Prostate gland (tissue), 2 donors: Measurements from ENCODE around the gene HMOX2. TPM values are rescaled to one million over a fixed set of nuclear protein-coding genes. Genes with fewer than 3 reads are reported as not detected.
A peak's percentile ranks its signal among the peaks of the same experiment; 100 is the strongest.

Experiments used
- DNase-seq: peaks from one replicate; pipeline ENCODE4 v3.0.0-alpha.2; 2019; ENCODE audit warnings: low spot score
- H3K27ac ChIP-seq, 2 donors: fragments of 200-600 bp; sonication (generic); 2 replicates each; pipeline ENCODE4 v1.5.1; 2017 to 2019
- H3K27me3 ChIP-seq: fragments of 200-600 bp; sonication (generic); replicated peaks from 2 replicates; pipeline ENCODE4 v1.5.1; 2019; ENCODE audit not compliant: insufficient read depth
- H3K36me3 ChIP-seq, 2 donors: fragments of 200-600 bp; sonication (generic); 1 replicate in 1 of 2; 2 replicates in 1 of 2; pipeline versions ENCODE4 v1.5.1 to v1.8.1; 2017 to 2019
- H3K4me1 ChIP-seq: fragments of 200-600 bp; sonication (generic); replicated peaks from 2 replicates; pipeline ENCODE4 v1.5.1; 2019
- H3K4me3 ChIP-seq, 2 donors: fragments of 200-600 bp; sonication (generic); 2 replicates each; pipeline ENCODE4 v1.5.1; 2017 to 2019
- H3K9me3 ChIP-seq: fragments of 200-600 bp; sonication (generic); 2 replicates; pipeline ENCODE4 v1.5.1; 2017
- CTCF ChIP-seq, 4 experiments: fragments of 200-600 bp in 2 of 4; fragments of 450-650 bp in 2 of 4; sonication (generic) in 2 of 4; IDR thresholded peaks; 1 replicate in 3 of 4; 2 replicates in 1 of 4; pipeline ENCODE4 v1.5.1; 2016 to 2019; ENCODE audit warnings: antibody characterized with exemption in 4 of 4, mild to moderate bottlenecking in 2 of 4, moderate library complexity in 2 of 4
- POLR2A ChIP-seq: fragments of 450-650 bp; IDR thresholded peaks from one replicate; pipeline ENCODE4 v1.6.1; 2016; ENCODE audit warnings: antibody characterized with exemption, mild to moderate bottlenecking
- POLR2AphosphoS5 ChIP-seq: sonication (generic); formaldehyde crosslinking; IDR thresholded peaks from one replicate; pipeline ENCODE4 v1.6.1; 2017; ENCODE audit warnings: antibody characterized with exemption
- WGBS: methylation state at CpG from one replicate; pipeline ENCODE4 v1.1.5; 2018; 5-methylcytosine and 5-hydroxymethylcytosine counted together
- intact Hi-C: fragments of 100-400 bp; cut with DNase I; formaldehyde crosslinking; loops from one replicate; pipeline ENCODE4 v1.14.2; 2022
- total RNA-seq, 2 donors: library from RNA; depleted of rRNA; stranded (reverse); fragments of >200 nt; gene quantifications; one replicate each; pipeline ENCODE4 v1.1.0, GENCODE V29; 2016

HMOX2 gene
- 10 to 100 TPM; 39.9 to 70.8 TPM for total RNA-seq

DNA sequence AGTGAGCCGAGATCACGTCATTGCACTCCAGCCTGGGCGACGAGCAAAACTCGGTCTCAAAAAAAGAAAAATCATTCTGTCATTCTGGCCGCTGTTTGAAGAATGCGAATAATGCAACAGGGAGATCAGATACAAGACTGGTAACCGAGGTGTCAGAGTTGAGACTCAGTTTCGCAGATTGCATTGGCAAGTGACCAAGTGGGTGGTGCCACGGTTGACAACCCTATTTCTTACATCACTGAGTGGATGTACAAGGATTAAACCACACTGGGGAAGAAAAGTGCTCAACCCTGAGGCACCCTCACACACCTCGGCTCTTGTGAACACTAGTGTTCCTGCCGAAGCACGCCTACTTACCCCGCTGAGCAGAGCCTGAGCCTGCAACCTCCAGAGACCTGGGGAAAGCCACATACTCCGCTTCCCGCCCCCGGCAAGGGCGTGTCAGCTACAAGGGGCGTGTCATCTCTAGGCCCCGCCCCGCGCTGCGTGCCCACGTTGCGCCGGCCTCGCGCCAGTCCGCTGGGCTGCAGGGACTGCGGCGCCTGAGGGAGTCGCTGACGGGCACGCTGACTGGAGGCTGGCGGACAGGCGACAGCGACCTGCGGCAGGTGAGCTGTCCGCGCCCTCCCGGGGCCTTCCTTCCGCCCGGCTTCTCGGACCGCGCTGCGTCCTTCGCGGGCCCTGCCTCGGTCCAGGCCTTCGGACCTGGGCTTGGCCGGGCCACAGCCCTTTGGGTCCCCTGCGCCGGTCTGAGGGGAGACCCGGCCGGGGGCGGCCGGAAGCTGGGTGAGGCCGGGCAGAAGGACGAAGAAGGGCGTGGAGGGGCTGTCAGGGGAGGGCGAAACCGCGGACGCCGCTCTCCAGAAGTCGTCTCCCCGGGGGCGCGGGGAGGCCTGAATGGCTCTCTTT is at the start of gene HMOX2:
TSS of gene HMOX2 (plus strand) at position 519 of the 909 bp plus-strand sequence. CDS start 29,127 bp downstream, outside the sequence.
- Histone ChIP-seq H3K36me3 (no peaks in the 10 kb centered on the region), H3K27ac (peak within 1 kb of the TSS; percentile 78 to 85), H3K27me3 (no peaks in the 10 kb centered on the region), H3K4me3 (peak within 1 kb of the TSS; percentile 76 to 81), H3K4me1 (no peaks in the 10 kb centered on the region), H3K9me3 (no peaks in the 10 kb centered on the region)
- intact Hi-C loops = no loop called here
- WGBS = 9% methylated on average over 70 of the region's 70 CpGs
- DNase-seq = peak; percentile 93
- TF ChIP-seq POLR2A (peak; percentile 97), POLR2AphosphoS5 (peak; percentile 96), CTCF (IDR thresholded peaks at IDR 0.05) (peak in 3 of 4 experiments; percentile 25 to 54 (median 48))

GRCh38 chr16:4426722-4427372 is 49.4 kb upstream of the HMOX2 start:
- H3K27me3 ChIP-seq = no peaks in the 10 kb centered on the region
- TF ChIP-seq CTCF (IDR thresholded peaks at IDR 0.05) (no peak), POLR2AphosphoS5 (no peak), POLR2A (no peak)
- H3K4me3 ChIP-seq = peak overlapping the region in 1 of 2 donors; percentile 95
- whole genome bisulfite sequencing = 93% methylated on average over 12 of the region's 12 CpGs
- H3K9me3 ChIP-seq = no peaks in the 10 kb centered on the region
- peaks cover 7% of the 10 kb centered on the region for H3K4me1 ChIP-seq
- intact Hi-C loops = no loop called here
- DNase-seq = no peak
- H3K36me3 ChIP-seq = no peaks in the 10 kb centered on the region
- no peak overlapping the region for H3K27ac ChIP-seq

DNA sequence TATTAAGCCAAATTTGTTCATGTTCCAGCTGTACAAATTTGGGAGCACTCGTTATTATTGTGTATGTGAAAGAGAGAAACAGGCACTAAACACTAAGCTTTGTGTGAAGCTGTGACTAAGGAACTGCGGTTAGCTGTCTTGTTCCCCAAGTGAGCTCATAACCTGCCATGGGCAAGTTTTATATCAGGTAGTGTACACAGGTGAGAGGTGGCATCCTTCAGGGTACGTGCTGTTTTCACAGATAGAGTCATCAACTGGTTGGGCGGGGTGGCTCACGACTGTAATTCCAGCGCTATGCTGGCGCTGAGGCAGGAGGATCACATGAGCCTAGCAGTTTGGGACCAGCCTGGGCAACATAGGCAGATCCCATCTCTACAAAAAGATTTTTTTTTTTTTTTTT is 47.7 kb upstream of the HMOX2 start:
- no peaks in the 10 kb centered on the region for H3K36me3 ChIP-seq
- no peak overlapping the region for H3K27ac ChIP-seq
- peaks cover 7% of the 10 kb centered on the region for H3K4me1 ChIP-seq
- no peak overlapping the region for H3K4me3 ChIP-seq
- intact Hi-C loops = no loop called here
- no peaks in the 10 kb centered on the region for H3K27me3 ChIP-seq
- WGBS = 88% methylated on average over 7 of the region's 7 CpGs
- DNase-seq = no peak
- TF ChIP-seq POLR2A = no peak
- no peak for TF ChIP-seq POLR2AphosphoS5
- no peak for TF ChIP-seq CTCF (IDR thresholded peaks at IDR 0.05)
- H3K9me3 ChIP-seq = no peaks in the 10 kb centered on the region

- no peak for DNase-seq
- intact Hi-C loops = no loop called here
- whole genome bisulfite sequencing = 91% methylated on average over 9 of the region's 9 CpGs
Measured at GRCh38 chr16:4431023-4431422, 45.2 kb upstream of the HMOX2 start.

More at GRCh38 chr16:4431023-4431422, 45.2 kb upstream of the HMOX2 start:
- H3K9me3 ChIP-seq = no peaks in the 10 kb centered on the region
- H3K27me3 ChIP-seq = no peaks in the 10 kb centered on the region
- H3K36me3 ChIP-seq = no peaks in the 10 kb centered on the region
- H3K4me1 ChIP-seq = peaks cover 7% of the 10 kb centered on the region
- no peak overlapping the region for H3K27ac ChIP-seq
- no peak overlapping the region for H3K4me3 ChIP-seq
- TF ChIP-seq CTCF (IDR thresholded peaks at IDR 0.05) (no peak), POLR2A (no peak), POLR2AphosphoS5 (no peak)
